AG04450 (cell line): ENCODE measurements around the gene NEK8. TPM values are rescaled to one million over a fixed set of nuclear protein-coding genes. Genes with fewer than 3 reads are reported as not detected.

ENCODE experiments used
- CTCF ChIA-PET: fragments of 300-600, 350-600 bp; formaldehyde crosslinking; extraction: SDS; loops from one replicate; lab custom pipeline; 2022; ENCODE audit warnings: antibody characterized with exemption, inconsistent platforms; lab: Charles Lee
- POLR2A ChIA-PET: fragments of 350-600 bp; formaldehyde crosslinking; extraction: SDS; loops from one replicate; lab custom pipeline; 2021; ENCODE audit warnings: antibody characterized with exemption, inconsistent platforms; lab: Yijun Ruan, JAX
- DNase-seq: peaks from one replicate; pipeline ENCODE4 v3.0.0-alpha.2; 2011; ENCODE audit warnings: low read depth, low spot score
- H3K27ac ChIP-seq: one replicate; pipeline ENCODE4 v1.5.1; 2012; ENCODE audit warnings: low read depth, low read length, control low read depth
- H3K27me3 ChIP-seq: one replicate; pipeline ENCODE4 v1.6.0; 2012; ENCODE audit warnings: low read length; ENCODE audit not compliant: control insufficient read depth, insufficient read depth
- H3K4me3 ChIP-seq: 2 replicates; pipeline ENCODE4 v1.5.1; 2011; ENCODE audit warnings: mild to moderate bottlenecking, low read depth, low read length, control low read depth
- H3K9me3 ChIP-seq: 2 replicates; pipeline ENCODE4 v1.5.1; 2012; ENCODE audit warnings: low read length; ENCODE audit not compliant: control insufficient read depth, insufficient read depth
- polyA plus RNA-seq: library from polyadenylated mRNA; depleted of rRNA; stranded (reverse); fragments of >200 nt; gene quantifications from 2 replicates; pipeline ENCODE4 v1.2.3, GENCODE V29; 2011
- TF ChIP-seq, protein P1 (sequence below): IDR thresholded peaks from 2 replicates; pipeline ENCODE4 v1.5.1; 2011; ENCODE audit warnings: low read depth, low read length, control low read depth, inconsistent platforms

The NEK8 gene
- polyA plus RNA-seq, 1 experiment = 2.5 TPM

DNA sequence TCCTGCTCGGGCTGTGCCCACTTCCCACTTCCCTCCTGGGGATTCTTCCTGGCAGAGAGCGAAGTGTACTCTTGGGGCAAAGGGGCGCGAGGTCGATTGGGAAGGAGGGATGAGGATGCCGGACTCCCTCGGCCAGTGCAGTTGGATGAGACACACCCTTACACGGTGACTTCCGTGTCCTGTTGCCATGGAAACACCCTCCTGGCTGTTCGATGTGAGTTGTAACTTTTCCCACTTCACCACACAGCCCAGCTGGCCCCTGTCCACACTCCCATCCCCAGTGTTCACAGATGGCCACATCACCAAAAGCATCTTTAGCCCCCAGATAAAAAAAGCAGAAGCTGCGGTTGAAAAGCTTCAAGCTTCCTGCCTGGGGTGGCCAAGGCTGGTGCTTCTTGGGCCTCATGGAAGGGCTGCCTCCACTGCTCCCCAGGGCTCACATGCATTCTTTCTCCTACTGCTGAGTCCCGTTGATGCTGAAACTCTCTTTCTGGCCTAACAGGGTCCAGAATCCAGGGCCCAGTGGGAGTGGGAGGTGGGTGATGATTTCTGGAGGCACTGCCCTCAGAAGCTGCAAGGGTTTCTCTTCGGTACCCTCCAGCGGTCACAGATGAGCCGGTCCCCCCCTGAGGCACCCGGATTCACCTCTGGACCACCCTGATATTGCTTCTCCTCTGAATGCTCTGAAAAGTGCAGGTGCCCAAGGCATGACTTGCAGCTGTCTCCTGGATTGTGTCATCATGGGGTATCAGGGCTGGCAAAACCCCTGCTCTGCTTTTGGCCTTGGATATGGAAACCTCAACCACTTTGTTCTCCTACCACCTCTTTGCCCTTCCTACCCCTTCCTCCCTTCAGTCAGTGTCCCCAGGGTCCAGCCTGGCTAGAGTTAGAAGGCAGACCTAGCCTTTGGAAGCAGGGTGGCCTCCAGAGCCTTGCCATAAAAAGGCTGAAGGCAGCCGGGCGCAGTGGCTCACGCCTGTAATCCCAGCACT, 13.1 kb downstream of the NEK8 start:
- Histone ChIP-seq H3K27me3 (no peaks in the 10 kb centered on the region), H3K4me3 (no peak overlapping the region), H3K9me3 (peaks cover 9% of the 10 kb centered on the region), H3K27ac (no peak overlapping the region)
- DNase-seq = no peak
- ChIA-PET CTCF (interaction anchor here (0.6 to 15.1 kb wide), 4 partner anchors 8 to 26 kb away, joined by 3 to 193 read pairs (median 5); partner anchors contain the start of genes NEK8 and TLCD1), POLR2A (interaction anchor here (6.6 kb wide), 1 partner anchor 15 kb away, joined by 93 read pairs; the partner anchor contains the start of genes NEK8 and TLCD1)
- TF ChIP-seq, protein P1, sequence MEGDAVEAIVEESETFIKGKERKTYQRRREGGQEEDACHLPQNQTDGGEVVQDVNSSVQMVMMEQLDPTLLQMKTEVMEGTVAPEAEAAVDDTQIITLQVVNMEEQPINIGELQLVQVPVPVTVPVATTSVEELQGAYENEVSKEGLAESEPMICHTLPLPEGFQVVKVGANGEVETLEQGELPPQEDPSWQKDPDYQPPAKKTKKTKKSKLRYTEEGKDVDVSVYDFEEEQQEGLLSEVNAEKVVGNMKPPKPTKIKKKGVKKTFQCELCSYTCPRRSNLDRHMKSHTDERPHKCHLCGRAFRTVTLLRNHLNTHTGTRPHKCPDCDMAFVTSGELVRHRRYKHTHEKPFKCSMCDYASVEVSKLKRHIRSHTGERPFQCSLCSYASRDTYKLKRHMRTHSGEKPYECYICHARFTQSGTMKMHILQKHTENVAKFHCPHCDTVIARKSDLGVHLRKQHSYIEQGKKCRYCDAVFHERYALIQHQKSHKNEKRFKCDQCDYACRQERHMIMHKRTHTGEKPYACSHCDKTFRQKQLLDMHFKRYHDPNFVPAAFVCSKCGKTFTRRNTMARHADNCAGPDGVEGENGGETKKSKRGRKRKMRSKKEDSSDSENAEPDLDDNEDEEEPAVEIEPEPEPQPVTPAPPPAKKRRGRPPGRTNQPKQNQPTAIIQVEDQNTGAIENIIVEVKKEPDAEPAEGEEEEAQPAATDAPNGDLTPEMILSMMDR = no peak

- Histone ChIP-seq H3K27me3 (no peaks in the 10 kb centered on the region), H3K9me3 (peaks cover 4% of the 10 kb centered on the region; the same call in 1 of the 2 replicates), H3K4me3 (peak within 1 kb of the TSS; percentile 88), H3K27ac (peak within 1 kb of the TSS; percentile 95)
- ChIA-PET POLR2A (interaction anchor here (1.3 to 6.6 kb wide), 3 partner anchors 16 to 24 kb away, joined by 4 to 93 read pairs (median 5); partner anchors contain the start of genes NEK8, RPL23A and TLCD1), CTCF (interaction anchor here (0.5 to 15.1 kb wide), 4 partner anchors 16 to 31 kb away, joined by 3 to 193 read pairs (median 4); partner anchors contain the start of genes NEK8 and TLCD1)
- no peak for DNase-seq
- TF ChIP-seq, protein P1 = 0 out of 2 replicates have a peak, but pooled peaks have one; percentile 5
These were observed 14.9 kb downstream of the NEK8 start, which contains the start of gene TRAF4 for GRCh38 chr17:28743243-28744103. TSS of gene TRAF4 (plus strand) at chr17:28744011. CDS start at chr17:28744113, 102 bp downstream.

GRCh38 chr17:28744104-28744971, 15.8 kb downstream of the NEK8 start:
- H3K27me3 ChIP-seq = no peaks in the 10 kb centered on the region
- H3K9me3 ChIP-seq = peaks cover 4% of the 10 kb centered on the region; the same call in 1 of the 2 replicates
- no peak for DNase-seq
- H3K4me3 ChIP-seq = peak overlapping the region; percentile 88
- CTCF ChIA-PET = interaction anchor here (2.3 to 15.1 kb wide), 2 partner anchors 17 to 19 kb away, joined by 7 to 193 read pairs; partner anchors contain the start of genes NEK8 and TLCD1
- H3K27ac ChIP-seq = peak overlapping the region; percentile 90
- POLR2A ChIA-PET = interaction anchor here (1.3 to 6.6 kb wide), 5 partner anchors 17 to 33 kb away, joined by 4 to 93 read pairs (median 5); partner anchors contain the start of genes NEK8, PROCA1, RPL23A and TLCD1
- TF ChIP-seq, protein P1 = no peak
